ENCODE measurements around the gene DUSP22.
A peak's percentile ranks its signal among the peaks of the same experiment; 100 is the strongest.
"Not testable (repeated sequence)": the region's sequence is repeated elsewhere in the genome, so short reads cannot be mapped to it uniquely, and the experiment has no call there.

DUSP22 gene

GRCh38 chr6:291697-292505 lies at the start of gene DUSP22:
TSS of gene DUSP22 (plus strand) at chr6:292487. CDS start at chr6:292540, 53 bp downstream.
- H3K27me3 Mint-ChIP-seq: no peaks in the 10 kb centered on the region
- H3K27ac Mint-ChIP-seq: peak within 1 kb of the TSS; percentile 96
- H3K9me3 Mint-ChIP-seq: no peaks in the 10 kb centered on the region
- H3K4me3 Mint-ChIP-seq: peak within 1 kb of the TSS; percentile 95
- no peaks in the 10 kb centered on the region for H3K36me3 Mint-ChIP-seq (ENCODE audit: low read depth)
- peaks cover 53% of the 10 kb centered on the region for H3K4me1 Mint-ChIP-seq (ENCODE audit: low read depth)

GRCh38 chr6:246352-246751 lies 45.9 kb upstream of the DUSP22 start:
- no peak overlapping the region for H3K27ac Mint-ChIP-seq
- no peaks in the 10 kb centered on the region for H3K27me3 Mint-ChIP-seq
- peaks cover 15% of the 10 kb centered on the region for H3K4me1 Mint-ChIP-seq (ENCODE audit: low read depth)
- no peak overlapping the region for H3K4me3 Mint-ChIP-seq
- no peaks in the 10 kb centered on the region for H3K9me3 Mint-ChIP-seq
- no peaks in the 10 kb centered on the region for H3K36me3 Mint-ChIP-seq (ENCODE audit: low read depth)

- H3K36me3 Mint-ChIP-seq (ENCODE audit: low read depth): no peaks in the 10 kb centered on the region
- no peaks in the 10 kb centered on the region for H3K9me3 Mint-ChIP-seq
- no peak overlapping the region for H3K27ac Mint-ChIP-seq
- H3K4me1 Mint-ChIP-seq (ENCODE audit: low read depth): peaks cover 25% of the 10 kb centered on the region
- H3K27me3 Mint-ChIP-seq: no peaks in the 10 kb centered on the region
- no peak overlapping the region for H3K4me3 Mint-ChIP-seq
Measured at GRCh38 chr6:247351-247750, 44.9 kb upstream of the DUSP22 start.

GRCh38 chr6:248046-248445 lies 44.2 kb upstream of the DUSP22 start:
- H3K9me3 Mint-ChIP-seq; H3K27ac Mint-ChIP-seq; H3K27me3 Mint-ChIP-seq; H3K4me3 Mint-ChIP-seq; H3K36me3 Mint-ChIP-seq (ENCODE audit: low read depth): not testable (repeated sequence)
- H3K4me1 Mint-ChIP-seq (ENCODE audit: low read depth): peaks cover 32% of the 10 kb centered on the region

GRCh38 chr6:250676-251075 lies 41.6 kb upstream of the DUSP22 start:
- Mint-ChIP-seq H3K36me3 (ENCODE audit: low read depth) (no peaks in the 10 kb centered on the region), H3K9me3 (no peaks in the 10 kb centered on the region), H3K4me3 (peak overlapping the region; percentile 31), H3K27ac (peak overlapping the region; percentile 84), H3K27me3 (no peaks in the 10 kb centered on the region), H3K4me1 (ENCODE audit: low read depth) (peaks cover 47% of the 10 kb centered on the region)

- H3K4me3 Mint-ChIP-seq: peak overlapping the region; percentile 21
- peaks cover 54% of the 10 kb centered on the region for H3K4me1 Mint-ChIP-seq (ENCODE audit: low read depth)
- peak overlapping the region; percentile 93 for H3K27ac Mint-ChIP-seq
- H3K27me3 Mint-ChIP-seq: no peaks in the 10 kb centered on the region
- H3K36me3 Mint-ChIP-seq (ENCODE audit: low read depth): no peaks in the 10 kb centered on the region
- H3K9me3 Mint-ChIP-seq: no peaks in the 10 kb centered on the region
Measured at GRCh38 chr6:251920-252319, 40.4 kb upstream of the DUSP22 start.

- Mint-ChIP-seq H3K27ac (peak overlapping the region; percentile 46), H3K27me3 (no peaks in the 10 kb centered on the region), H3K9me3 (no peaks in the 10 kb centered on the region), H3K4me3 (no peak overlapping the region), H3K36me3 (ENCODE audit: low read depth) (no peaks in the 10 kb centered on the region), H3K4me1 (ENCODE audit: low read depth) (peaks cover 65% of the 10 kb centered on the region)
Measured at GRCh38 chr6:252775-253535, 39.3 kb upstream of the DUSP22 start.

GRCh38 chr6:254016-254415 lies 38.3 kb upstream of the DUSP22 start:
- Mint-ChIP-seq H3K36me3 (ENCODE audit: low read depth) (no peaks in the 10 kb centered on the region), H3K4me1 (ENCODE audit: low read depth) (peaks cover 71% of the 10 kb centered on the region), H3K4me3 (no peak overlapping the region), H3K9me3 (no peaks in the 10 kb centered on the region), H3K27ac (peak overlapping the region; percentile 33), H3K27me3 (no peaks in the 10 kb centered on the region)

- peaks cover 78% of the 10 kb centered on the region for H3K4me1 Mint-ChIP-seq (ENCODE audit: low read depth)
- H3K36me3 Mint-ChIP-seq (ENCODE audit: low read depth): no peaks in the 10 kb centered on the region
- H3K9me3 Mint-ChIP-seq: no peaks in the 10 kb centered on the region
- no peak overlapping the region for H3K4me3 Mint-ChIP-seq
- H3K27ac Mint-ChIP-seq: no peak overlapping the region
- H3K27me3 Mint-ChIP-seq: no peaks in the 10 kb centered on the region
Measured at GRCh38 chr6:255041-255750, 37.1 kb upstream of the DUSP22 start.

- Mint-ChIP-seq H3K36me3 (ENCODE audit: low read depth) (no peaks in the 10 kb centered on the region), H3K27me3 (no peaks in the 10 kb centered on the region), H3K4me3 (no peak overlapping the region), H3K27ac (no peak overlapping the region), H3K4me1 (ENCODE audit: low read depth) (peaks cover 79% of the 10 kb centered on the region), H3K9me3 (no peaks in the 10 kb centered on the region)
Measured at GRCh38 chr6:255751-256083, 36.6 kb upstream of the DUSP22 start.

GRCh38 chr6:256169-256568 lies 36.1 kb upstream of the DUSP22 start:
- peaks cover 79% of the 10 kb centered on the region for H3K4me1 Mint-ChIP-seq (ENCODE audit: low read depth)
- H3K36me3 Mint-ChIP-seq (ENCODE audit: low read depth): no peaks in the 10 kb centered on the region
- H3K27me3 Mint-ChIP-seq: no peaks in the 10 kb centered on the region
- no peak overlapping the region for H3K4me3 Mint-ChIP-seq
- H3K9me3 Mint-ChIP-seq: no peaks in the 10 kb centered on the region
- H3K27ac Mint-ChIP-seq: no peak overlapping the region

GRCh38 chr6:257031-257725 lies 35.1 kb upstream of the DUSP22 start:
- no peaks in the 10 kb centered on the region for H3K36me3 Mint-ChIP-seq (ENCODE audit: low read depth)
- no peaks in the 10 kb centered on the region for H3K27me3 Mint-ChIP-seq
- peaks cover 70% of the 10 kb centered on the region for H3K4me1 Mint-ChIP-seq (ENCODE audit: low read depth)
- H3K9me3 Mint-ChIP-seq: no peaks in the 10 kb centered on the region
- H3K27ac Mint-ChIP-seq: no peak overlapping the region
- H3K4me3 Mint-ChIP-seq: no peak overlapping the region

- Mint-ChIP-seq H3K27me3 (no peaks in the 10 kb centered on the region), H3K4me1 (ENCODE audit: low read depth) (peaks cover 64% of the 10 kb centered on the region), H3K4me3 (no peak overlapping the region), H3K27ac (peak overlapping the region; percentile 53), H3K36me3 (ENCODE audit: low read depth) (no peaks in the 10 kb centered on the region), H3K9me3 (no peaks in the 10 kb centered on the region)
Measured at GRCh38 chr6:257774-258173, 34.5 kb upstream of the DUSP22 start.

- Mint-ChIP-seq H3K36me3 (ENCODE audit: low read depth) (no peaks in the 10 kb centered on the region), H3K4me1 (ENCODE audit: low read depth) (peaks cover 50% of the 10 kb centered on the region), H3K27ac (no peak overlapping the region), H3K9me3 (no peaks in the 10 kb centered on the region), H3K27me3 (no peaks in the 10 kb centered on the region), H3K4me3 (no peak overlapping the region)
Measured at GRCh38 chr6:259316-259715, 33.0 kb upstream of the DUSP22 start.

Data from stimulated activated naive CD8-positive, alpha-beta T cell treated with anti-CD3 and anti-CD28 coated beads, Interleukin-15, Interleukin-2, amounts not matched to agents 100 ng/mL and 50 ng/mL, for 24 hours (primary cell).